ENCODE measurements around the gene PSMD5. TPM values are rescaled to one million over a fixed set of nuclear protein-coding genes. Genes with fewer than 3 reads are reported as not detected.

PSMD5 gene
- total RNA-seq, 1 donor from 2014 or later = 54.3 TPM

DNA sequence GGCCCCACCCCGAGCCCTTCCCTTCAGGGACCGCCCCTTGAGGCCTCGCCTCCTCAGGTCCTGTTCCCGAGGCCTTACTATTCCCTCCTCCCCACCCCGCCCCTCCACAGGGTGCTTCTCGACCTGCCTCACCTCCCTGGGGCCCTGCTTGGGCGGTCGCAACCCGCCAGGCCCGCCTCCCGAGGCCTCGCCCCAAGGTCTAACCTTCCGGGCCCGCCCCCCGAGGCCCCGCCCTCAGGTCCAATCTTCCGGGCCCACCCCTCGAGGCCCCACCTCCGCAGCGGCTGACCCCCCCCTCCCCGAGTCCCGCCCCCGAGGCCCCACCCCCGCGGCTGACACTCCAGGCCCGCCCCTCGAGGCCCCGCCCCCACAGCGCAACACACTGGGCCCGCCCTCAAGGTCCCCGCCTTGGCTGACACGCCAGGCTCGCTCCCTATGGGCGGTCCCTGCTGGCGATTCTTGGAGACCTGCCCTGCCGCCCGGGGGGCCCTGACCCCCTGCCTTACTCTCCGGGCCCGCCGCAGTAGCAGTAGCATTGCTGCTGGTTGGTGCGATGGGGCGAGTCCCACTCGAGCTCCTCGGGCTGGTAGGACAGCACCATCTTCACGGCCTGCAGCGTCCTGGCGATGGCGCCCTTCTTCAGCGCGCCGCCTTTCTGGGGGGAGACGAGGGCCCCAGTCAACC, 26.1 kb upstream of the PSMD5 start:
- H3K36me3 Mint-ChIP-seq (ENCODE audit: low read depth) = peaks cover 19% of the 10 kb centered on the region
- TF ChIP-seq, protein P1, sequence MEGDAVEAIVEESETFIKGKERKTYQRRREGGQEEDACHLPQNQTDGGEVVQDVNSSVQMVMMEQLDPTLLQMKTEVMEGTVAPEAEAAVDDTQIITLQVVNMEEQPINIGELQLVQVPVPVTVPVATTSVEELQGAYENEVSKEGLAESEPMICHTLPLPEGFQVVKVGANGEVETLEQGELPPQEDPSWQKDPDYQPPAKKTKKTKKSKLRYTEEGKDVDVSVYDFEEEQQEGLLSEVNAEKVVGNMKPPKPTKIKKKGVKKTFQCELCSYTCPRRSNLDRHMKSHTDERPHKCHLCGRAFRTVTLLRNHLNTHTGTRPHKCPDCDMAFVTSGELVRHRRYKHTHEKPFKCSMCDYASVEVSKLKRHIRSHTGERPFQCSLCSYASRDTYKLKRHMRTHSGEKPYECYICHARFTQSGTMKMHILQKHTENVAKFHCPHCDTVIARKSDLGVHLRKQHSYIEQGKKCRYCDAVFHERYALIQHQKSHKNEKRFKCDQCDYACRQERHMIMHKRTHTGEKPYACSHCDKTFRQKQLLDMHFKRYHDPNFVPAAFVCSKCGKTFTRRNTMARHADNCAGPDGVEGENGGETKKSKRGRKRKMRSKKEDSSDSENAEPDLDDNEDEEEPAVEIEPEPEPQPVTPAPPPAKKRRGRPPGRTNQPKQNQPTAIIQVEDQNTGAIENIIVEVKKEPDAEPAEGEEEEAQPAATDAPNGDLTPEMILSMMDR (conservative IDR thresholded peaks at IDR 0.05) = peak; percentile 42
- no peaks in the 10 kb centered on the region for H3K27me3 Mint-ChIP-seq (ENCODE audit: low read depth)
- H3K27ac Mint-ChIP-seq (ENCODE audit: unreplicated experiment) = peak overlapping the region; percentile 84
- peak overlapping the region; percentile 89 for H3K4me3 Mint-ChIP-seq
- peak; percentile 90 for DNase-seq (ENCODE audit: low read depth, low spot score)
- peaks cover 28% of the 10 kb centered on the region for H3K4me1 Mint-ChIP-seq
- H3K9me3 Mint-ChIP-seq = no peaks in the 10 kb centered on the region

DNA sequence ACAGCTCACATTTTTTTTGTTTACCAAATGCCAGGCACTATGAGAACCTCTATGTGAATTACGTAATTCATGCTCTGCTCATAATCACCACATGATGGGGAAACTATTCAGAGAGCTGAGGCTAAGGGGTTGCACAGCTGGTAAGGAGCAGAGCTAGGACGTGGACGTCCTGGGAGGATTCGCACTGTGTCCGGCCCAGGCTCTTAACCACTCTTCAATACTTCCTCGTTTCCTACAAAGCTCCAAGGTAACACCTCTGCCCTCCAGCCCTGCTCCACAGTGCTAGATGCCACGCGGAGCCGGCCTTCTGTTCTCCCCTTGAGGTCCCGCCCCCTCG, 25.6 kb upstream of the PSMD5 start:
- no peak for DNase-seq (ENCODE audit: low read depth, low spot score)
- TF ChIP-seq, protein P1 (conservative IDR thresholded peaks at IDR 0.05) = no peak
- Mint-ChIP-seq H3K9me3 (no peaks in the 10 kb centered on the region), H3K27me3 (ENCODE audit: low read depth) (no peaks in the 10 kb centered on the region), H3K4me1 (peaks cover 23% of the 10 kb centered on the region), H3K4me3 (peak overlapping the region; percentile 66), H3K36me3 (ENCODE audit: low read depth) (peaks cover 15% of the 10 kb centered on the region), H3K27ac (ENCODE audit: unreplicated experiment) (no peak overlapping the region)

DNA sequence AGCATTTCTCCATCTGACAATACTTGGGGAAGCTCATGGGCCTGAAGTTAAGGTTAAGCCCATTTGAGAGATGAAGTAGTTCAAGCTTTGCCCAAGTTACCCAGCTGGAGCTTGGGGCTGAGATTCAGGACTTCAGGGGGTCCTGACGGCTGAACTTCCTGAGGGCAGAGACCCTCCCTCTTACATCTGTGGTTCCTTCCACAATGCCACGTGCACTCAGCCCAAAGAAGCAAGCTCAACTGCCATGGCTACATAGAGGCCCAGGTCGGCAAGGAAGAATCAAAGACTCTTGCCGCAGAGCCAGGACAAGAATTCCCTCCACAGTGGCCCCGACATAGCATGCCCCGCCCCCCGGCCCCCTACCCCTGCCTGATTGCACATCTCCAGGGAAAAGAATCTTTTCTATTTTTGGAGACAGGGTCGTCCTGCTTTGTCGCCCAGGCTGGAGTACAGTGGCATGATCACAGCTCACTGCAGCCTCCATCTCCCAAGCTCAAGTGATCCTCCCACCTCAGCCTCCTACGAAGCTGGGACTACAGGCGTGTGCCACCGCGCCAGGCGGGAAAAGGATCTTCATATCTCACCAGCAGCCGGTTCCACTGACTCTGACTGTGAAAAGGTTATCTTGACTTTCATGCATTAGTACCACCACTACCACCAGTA, 25.1 kb upstream of the PSMD5 start:
- peaks cover 23% of the 10 kb centered on the region for H3K4me1 Mint-ChIP-seq
- H3K4me3 Mint-ChIP-seq = peak overlapping the region; percentile 66
- H3K27me3 Mint-ChIP-seq (ENCODE audit: low read depth) = no peaks in the 10 kb centered on the region
- DNase-seq (ENCODE audit: low read depth, low spot score) = no peak
- peaks cover 15% of the 10 kb centered on the region for H3K36me3 Mint-ChIP-seq (ENCODE audit: low read depth)
- no peaks in the 10 kb centered on the region for H3K9me3 Mint-ChIP-seq
- no peak overlapping the region for H3K27ac Mint-ChIP-seq (ENCODE audit: unreplicated experiment)
- TF ChIP-seq, protein P1 (conservative IDR thresholded peaks at IDR 0.05) = no peak

DNA sequence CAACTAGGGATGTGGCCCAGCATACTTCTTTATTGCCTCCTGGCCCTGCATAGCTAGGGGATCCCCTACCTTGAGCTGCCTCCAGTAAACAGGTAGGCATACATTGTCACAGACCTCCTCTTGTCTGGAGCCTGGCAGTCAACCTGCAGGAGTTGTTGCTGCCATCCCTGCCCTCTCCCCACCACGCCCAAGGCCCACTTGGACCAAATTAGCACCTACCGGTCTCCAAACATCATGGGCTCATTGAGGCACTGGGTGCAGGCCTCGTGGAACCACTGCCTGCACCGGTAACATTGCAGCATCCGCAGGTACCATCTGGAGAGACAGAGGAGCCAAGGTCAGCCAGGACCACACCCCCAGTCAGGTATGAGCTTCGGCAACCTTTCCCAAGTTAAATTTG, 23.9 kb upstream of the PSMD5 start:
- Mint-ChIP-seq H3K4me1 (peaks cover 19% of the 10 kb centered on the region), H3K4me3 (no peak overlapping the region), H3K9me3 (no peaks in the 10 kb centered on the region), H3K27ac (ENCODE audit: unreplicated experiment) (no peak overlapping the region), H3K27me3 (ENCODE audit: low read depth) (no peaks in the 10 kb centered on the region), H3K36me3 (ENCODE audit: low read depth) (peaks cover 11% of the 10 kb centered on the region)
- TF ChIP-seq, protein P1 (conservative IDR thresholded peaks at IDR 0.05) = no peak
- DNase-seq (ENCODE audit: low read depth, low spot score) = no peak

DNA sequence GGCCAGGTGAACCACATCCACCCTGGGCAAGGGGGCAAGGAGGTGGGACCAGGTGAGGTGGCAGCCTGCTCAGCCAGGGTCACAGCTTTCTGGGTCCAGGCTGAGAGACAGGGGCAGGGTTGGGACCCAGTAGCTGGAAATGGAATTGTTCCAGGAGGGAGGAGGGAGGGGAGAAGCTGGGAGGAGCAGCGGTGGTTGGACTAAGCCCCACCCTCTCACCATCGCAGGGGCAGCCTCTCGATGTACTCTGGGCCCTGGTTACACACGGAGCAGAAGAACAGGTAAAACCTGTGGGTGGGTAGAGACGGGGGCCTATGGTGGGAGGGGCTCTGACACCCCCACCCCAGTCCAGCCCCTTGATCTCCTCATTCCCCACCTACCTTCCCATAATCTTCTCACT, 23.1 kb upstream of the PSMD5 start:
- no peaks in the 10 kb centered on the region for H3K27me3 Mint-ChIP-seq (ENCODE audit: low read depth)
- H3K4me1 Mint-ChIP-seq = peaks cover 14% of the 10 kb centered on the region
- DNase-seq (ENCODE audit: low read depth, low spot score) = no peak
- peaks cover 13% of the 10 kb centered on the region for H3K36me3 Mint-ChIP-seq (ENCODE audit: low read depth)
- H3K27ac Mint-ChIP-seq (ENCODE audit: unreplicated experiment) = no peak overlapping the region
- no peaks in the 10 kb centered on the region for H3K9me3 Mint-ChIP-seq
- TF ChIP-seq, protein P1 (conservative IDR thresholded peaks at IDR 0.05) = no peak
- H3K4me3 Mint-ChIP-seq = no peak overlapping the region

Data from neural crest cell (in vitro differentiated cells).